ENCODE measurements around the gene CILP.

DNA sequence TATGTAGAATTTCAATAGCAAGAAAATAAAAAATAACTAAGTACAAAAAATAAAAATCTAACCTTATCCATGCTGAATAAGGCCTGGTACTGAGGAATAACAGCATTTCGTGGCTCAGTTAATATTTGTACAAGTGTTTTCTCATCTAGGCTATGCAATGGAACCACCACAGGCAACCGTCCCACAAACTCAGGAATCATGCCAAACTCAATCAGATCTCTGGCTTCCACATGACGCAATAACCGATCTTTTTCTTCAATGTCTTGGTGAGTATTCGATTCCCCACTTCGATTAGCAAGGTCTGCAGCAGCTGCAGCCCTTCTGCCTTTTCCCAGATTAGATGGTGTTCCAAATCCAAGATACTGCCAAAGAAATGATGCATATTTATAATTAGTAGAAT, 56.6 kb downstream of the CILP start:
- no peak for TF ChIP-seq JUND (IDR thresholded peaks at IDR 0.05)
- no peak for TF ChIP-seq POLR2AphosphoS5 (IDR thresholded peaks at IDR 0.05; ENCODE audit: low read depth, low read length)
